Right lobe of liver (tissue), 6 donors: ENCODE results near the gene DDI2. TPM values are rescaled to one million over a fixed set of nuclear protein-coding genes. Genes with fewer than 3 reads are reported as not detected.

ENCODE experiments used
- ATAC-seq, 4 donors: fragments of 200-7000 bp; cut with Tn5 transposase; one replicate each; pipeline ENCODE4 v1.9.1; 2020; ENCODE audit warnings: mild to moderate bottlenecking in 4 of 4, moderate library complexity in 4 of 4
- DNase-seq, 3 donors: peaks; one replicate each; pipeline ENCODE4 v3.0.0-alpha.2; 2020
- H3K27ac ChIP-seq, 3 donors: fragments of 200-600 bp; one replicate each; pipeline ENCODE4 v1.8.0; 2022
- H3K27me3 ChIP-seq, 2 donors: fragments of 200-600 bp; one replicate each; pipeline ENCODE4 v1.8.0; 2022
- H3K36me3 ChIP-seq, 4 donors: fragments of 200-600 bp; sonication (generic) in 1 of 4; one replicate each; pipeline versions ENCODE4 v1.5.1 to v1.8.0; 2017 to 2022; ENCODE audit warnings: control low read depth in 1 of 4
- H3K4me1 ChIP-seq, 4 donors: fragments of 200-600 bp; sonication (generic) in 1 of 4; one replicate each; pipeline versions ENCODE4 v1.5.1 to v1.8.0; 2017 to 2022; ENCODE audit warnings: control low read depth in 1 of 4
- H3K4me3 ChIP-seq, 3 donors: fragments of 200-600 bp; one replicate each; pipeline ENCODE4 v1.8.0; 2022
- H3K9me3 ChIP-seq, 4 donors: fragments of 200-600 bp; sonication (generic) in 1 of 4; one replicate each; pipeline versions ENCODE4 v1.5.1 to v1.8.0; 2017 to 2022; ENCODE audit warnings: control low read depth in 1 of 4
- POLR2A ChIP-seq: fragments of 450-650 bp; IDR thresholded peaks from one replicate; pipeline ENCODE4 v1.6.1; 2017; ENCODE audit warnings: antibody characterized with exemption, mild to moderate bottlenecking
- WGBS: methylation state at CpG from one replicate; pipeline ENCODE4 v1.1.6; 2018; ENCODE audit warnings: low coverage, low lambda C conversion rate; ENCODE audit not compliant: insufficient coverage; ENCODE audit errors: missing lambda C conversion rate; 5-methylcytosine and 5-hydroxymethylcytosine counted together
- intact Hi-C, 2 donors: fragments of 100-400 bp; cut with DNase I; formaldehyde crosslinking; loops; one replicate each; pipeline versions ENCODE4 v1.11.2 to v1.14.1; 2022
- total RNA-seq, 6 experiments: library from RNA; depleted of rRNA in 2 of 6; stranded (reverse); fragments of >200 nt in 2 of 6; fragmentation: NEBNext Ultra II Directional in 3 of 6; extraction: Animal tissue kit (Norgen Biotek cat#: 25700) in 3 of 6; gene quantifications; one replicate each; pipeline versions ENCODE4 v1.1.0 to v1.2.4, GENCODE V29; 2016 to 2023
- TF ChIP-seq, protein P1 (sequence below), 4 donors: fragments of 200-600 bp in 3 of 4; fragments of 450-650 bp in 1 of 4; IDR thresholded peaks; one replicate each; pipeline versions ENCODE4 v1.5.1 to v1.8.0; 2016 to 2022; ENCODE audit warnings: antibody characterized with exemption in 4 of 4, mild to moderate bottlenecking in 2 of 4
- donor health status: DM: no; HTN: yes; CAD: no.
- donor health status: DM: no; HTN: no; CAD: no.
- donor health status: DM: no; HTN: no; CAD: no.
- donor health status: DM: no; HTN: yes; CAD: no.
- donor health status: DM: no; HTN: yes; CAD: no.

The DDI2 gene
- total RNA-seq, 6 experiments from 2014 or later = 24.9 to 70.0 (median 42.9) TPM

DNA sequence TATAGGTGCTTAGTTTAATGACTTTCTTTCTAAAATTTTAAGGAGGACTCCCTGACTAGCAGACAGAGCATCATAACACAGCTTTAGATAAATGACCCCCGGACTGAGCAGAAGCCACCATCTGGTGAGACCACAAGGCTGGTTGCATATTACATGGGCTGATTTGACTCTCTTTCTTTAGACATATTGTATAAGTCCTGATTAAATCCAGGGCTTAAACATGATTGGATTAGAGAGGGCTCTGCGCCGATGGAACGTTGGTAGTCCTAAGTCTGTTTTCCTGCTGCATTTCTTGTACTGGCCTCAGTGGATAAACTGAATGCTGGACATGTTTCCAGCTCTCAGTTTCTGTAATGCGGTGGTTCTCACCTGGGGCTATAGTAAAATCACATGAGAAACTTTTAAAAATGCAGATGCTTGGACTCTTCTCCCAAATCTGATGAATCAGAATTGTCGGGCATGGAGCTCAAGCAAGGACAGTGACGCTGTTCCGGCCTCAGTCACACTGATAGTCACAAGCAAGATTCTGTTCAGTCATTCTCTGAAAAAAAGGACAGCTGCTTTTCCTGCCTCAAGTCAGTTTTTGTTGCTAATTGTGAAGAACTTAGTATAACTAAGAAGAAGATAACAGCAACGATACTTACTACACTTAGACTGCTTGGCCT, 16.6 kb downstream of the DDI2 start:
- Histone ChIP-seq H3K9me3 (no peaks in the 10 kb centered on the region), H3K27ac (no peak overlapping the region), H3K4me1 (peaks cover 0 to 13% (median 5%) of the 10 kb centered on the region in 4 donors), H3K27me3 (no peaks in the 10 kb centered on the region), H3K36me3 (peaks cover 12 to 91% (median 54%) of the 10 kb centered on the region in 4 donors), H3K4me3 (no peak overlapping the region)
- DNase-seq (no peak), ATAC-seq (no peak)
- WGBS = 86% methylated on average over 6 of the region's 9 CpGs
- intact Hi-C loops = no loop called here
- no peak for TF ChIP-seq POLR2A
- TF ChIP-seq, protein P1, sequence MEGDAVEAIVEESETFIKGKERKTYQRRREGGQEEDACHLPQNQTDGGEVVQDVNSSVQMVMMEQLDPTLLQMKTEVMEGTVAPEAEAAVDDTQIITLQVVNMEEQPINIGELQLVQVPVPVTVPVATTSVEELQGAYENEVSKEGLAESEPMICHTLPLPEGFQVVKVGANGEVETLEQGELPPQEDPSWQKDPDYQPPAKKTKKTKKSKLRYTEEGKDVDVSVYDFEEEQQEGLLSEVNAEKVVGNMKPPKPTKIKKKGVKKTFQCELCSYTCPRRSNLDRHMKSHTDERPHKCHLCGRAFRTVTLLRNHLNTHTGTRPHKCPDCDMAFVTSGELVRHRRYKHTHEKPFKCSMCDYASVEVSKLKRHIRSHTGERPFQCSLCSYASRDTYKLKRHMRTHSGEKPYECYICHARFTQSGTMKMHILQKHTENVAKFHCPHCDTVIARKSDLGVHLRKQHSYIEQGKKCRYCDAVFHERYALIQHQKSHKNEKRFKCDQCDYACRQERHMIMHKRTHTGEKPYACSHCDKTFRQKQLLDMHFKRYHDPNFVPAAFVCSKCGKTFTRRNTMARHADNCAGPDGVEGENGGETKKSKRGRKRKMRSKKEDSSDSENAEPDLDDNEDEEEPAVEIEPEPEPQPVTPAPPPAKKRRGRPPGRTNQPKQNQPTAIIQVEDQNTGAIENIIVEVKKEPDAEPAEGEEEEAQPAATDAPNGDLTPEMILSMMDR (IDR thresholded peaks at IDR 0.05) = no peak

DNA sequence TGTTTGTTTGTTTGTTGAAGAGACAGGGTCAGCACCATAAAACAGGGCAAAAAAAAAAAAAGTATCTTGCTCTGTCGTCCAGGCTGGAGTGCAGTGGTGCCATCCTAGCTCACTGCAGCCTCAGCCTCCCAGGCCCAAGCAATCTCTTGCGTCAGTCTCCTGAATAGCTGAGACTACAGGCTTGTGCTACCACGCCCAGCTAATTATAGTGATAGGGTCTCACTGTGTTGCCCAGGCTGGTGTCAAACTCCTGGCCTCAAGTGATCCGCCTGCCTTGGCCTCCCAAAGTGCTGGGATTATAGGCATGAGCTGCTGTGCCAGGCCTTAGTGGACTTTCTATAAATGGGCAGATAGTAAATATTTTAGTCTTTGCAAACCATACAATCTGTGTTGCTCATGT, 19.2 kb downstream of the DDI2 start:
- H3K36me3 ChIP-seq = peaks cover 9 to 100% (median 56%) of the 10 kb centered on the region in 4 donors
- H3K9me3 ChIP-seq = no peaks in the 10 kb centered on the region
- H3K4me3 ChIP-seq = no peak overlapping the region
- H3K27ac ChIP-seq = no peak overlapping the region
- no peaks in the 10 kb centered on the region for H3K4me1 ChIP-seq
- intact Hi-C loops = no loop called here
- ATAC-seq (no peak), DNase-seq (no peak)
- H3K27me3 ChIP-seq = no peaks in the 10 kb centered on the region
- WGBS = no CpG with 5 or more reads among the region's 4 CpGs
- no peak for TF ChIP-seq POLR2A
- TF ChIP-seq, protein P1 (IDR thresholded peaks at IDR 0.05) = no peak

DNA sequence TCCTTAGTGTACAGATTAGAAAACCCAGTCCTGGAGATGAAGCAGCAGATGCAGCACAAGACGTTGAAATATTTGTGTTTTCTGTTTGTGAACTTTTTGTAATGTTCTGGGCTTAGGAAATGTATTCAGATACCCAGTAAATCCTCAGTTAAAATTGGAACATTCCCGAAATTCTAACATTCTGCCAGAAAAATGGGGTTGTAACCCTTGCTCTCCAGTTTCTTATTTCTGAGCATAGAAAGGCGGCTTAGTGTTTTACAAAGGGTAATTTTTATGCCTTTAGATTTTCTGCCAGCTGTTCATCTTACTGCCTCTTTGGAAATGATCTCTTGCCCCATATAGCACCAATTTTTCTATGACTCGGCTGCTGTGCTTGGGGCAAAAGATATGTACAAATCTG, 20.6 kb downstream of the DDI2 start:
- DNase-seq = no peak
- H3K27me3 ChIP-seq = no peaks in the 10 kb centered on the region
- H3K4me1 ChIP-seq = no peaks in the 10 kb centered on the region
- ATAC-seq = no peak
- TF ChIP-seq, protein P1 (IDR thresholded peaks at IDR 0.05) = no peak
- no peak for TF ChIP-seq POLR2A
- intact Hi-C loops = no loop called here
- peaks cover 7 to 97% (median 53%) of the 10 kb centered on the region in 4 donors for H3K36me3 ChIP-seq
- H3K27ac ChIP-seq = no peak overlapping the region
- WGBS = 69% methylated on average over 4 of the region's 4 CpGs
- H3K4me3 ChIP-seq = no peak overlapping the region
- no peaks in the 10 kb centered on the region for H3K9me3 ChIP-seq

DNA sequence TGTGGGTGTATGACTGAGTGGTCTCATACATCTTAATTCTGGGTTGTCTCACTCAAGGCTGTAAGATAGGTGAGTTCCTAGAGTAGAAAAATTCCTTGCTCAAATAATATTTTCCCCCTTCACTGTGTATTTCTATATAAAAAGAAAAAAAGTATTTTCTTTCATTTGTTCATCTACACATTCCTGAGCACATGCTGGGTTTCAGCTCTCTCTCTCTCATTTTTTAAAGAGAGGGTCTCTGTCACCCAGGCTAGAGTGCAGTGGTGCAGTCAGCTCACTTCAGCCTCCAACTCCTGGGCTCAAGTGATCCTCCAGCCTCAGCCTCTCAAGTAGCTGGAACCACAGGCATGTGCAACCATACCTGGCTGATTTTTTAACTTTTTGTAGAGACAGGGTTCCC, 22.0 kb downstream of the DDI2 start:
- no peak for ATAC-seq
- TF ChIP-seq, protein P1 (IDR thresholded peaks at IDR 0.05) = no peak
- TF ChIP-seq POLR2A = no peak
- Histone ChIP-seq H3K36me3 (peaks cover 7 to 97% (median 56%) of the 10 kb centered on the region in 4 donors), H3K4me1 (no peaks in the 10 kb centered on the region), H3K27ac (no peak overlapping the region), H3K27me3 (no peaks in the 10 kb centered on the region), H3K4me3 (no peak overlapping the region), H3K9me3 (no peaks in the 10 kb centered on the region)
- no peak for DNase-seq
- intact Hi-C loops = no loop called here
